GM23338 (cell line): ENCODE measurements around the gene MCC. TPM values are rescaled to one million over a fixed set of nuclear protein-coding genes. Genes with fewer than 3 reads are reported as not detected.

ENCODE experiments used
- ATAC-seq: fragments of 200-7000 bp; cut with Tn5 transposase; 3 replicates; pipeline ENCODE4 v1.9.1; 2020
- DNase-seq: peaks from one replicate; pipeline ENCODE4 v3.0.0-alpha.2; 2015; ENCODE audit warnings: low spot score
- H2AFZ ChIP-seq: fragments of 200-600 bp; sonication (generic); 2 replicates; pipeline ENCODE4 v1.8.0; 2016; ENCODE audit warnings: antibody characterized with exemption, mild to moderate bottlenecking, moderate library complexity
- H3F3A ChIP-seq: fragments of 200-600 bp; sonication (generic); replicated peaks from 2 replicates; pipeline ENCODE4 v1.8.0; 2017; ENCODE audit warnings: antibody characterized with exemption, mixed run types, low read depth
- H3K27ac ChIP-seq: fragments of 200-600 bp; sonication (generic); 2 replicates; pipeline ENCODE4 v1.6.1; 2016; ENCODE audit warnings: low read depth
- H3K27me3 ChIP-seq: fragments of 200-600 bp; sonication (generic); 2 replicates; pipeline ENCODE4 v1.8.0; 2016; ENCODE audit warnings: mild to moderate bottlenecking, mixed run types, moderate library complexity; ENCODE audit not compliant: insufficient read depth
- H3K36me3 ChIP-seq: fragments of 200-600 bp; sonication (generic); 2 replicates; pipeline ENCODE4 v1.8.0; 2016; ENCODE audit warnings: mild to moderate bottlenecking; ENCODE audit not compliant: insufficient read depth
- H3K4me1 ChIP-seq: fragments of 200-600 bp; sonication (generic); 2 replicates; pipeline ENCODE4 v1.8.0; 2016; ENCODE audit warnings: mild to moderate bottlenecking, moderate library complexity; ENCODE audit not compliant: insufficient read depth
- H3K4me2 ChIP-seq: fragments of 200-600 bp; sonication (generic); 2 replicates; pipeline ENCODE4 v1.7.1; 2017; ENCODE audit warnings: mixed run types
- H3K4me3 ChIP-seq: fragments of 200-600 bp; sonication (generic); 2 replicates; pipeline ENCODE4 v1.6.1; 2016; ENCODE audit warnings: mixed run types
- H3K79me2 ChIP-seq: fragments of 200-600 bp; sonication (generic); replicated peaks from 2 replicates; pipeline ENCODE4 v1.8.0; 2017; ENCODE audit warnings: mild to moderate bottlenecking; ENCODE audit not compliant: insufficient read depth
- H3K9me2 ChIP-seq: fragments of 200-600 bp; sonication (generic); 2 replicates; pipeline ENCODE4 v1.8.0; 2017; ENCODE audit not compliant: insufficient read depth
- H4K20me1 ChIP-seq: fragments of 200-600 bp; sonication (generic); replicated peaks from 2 replicates; pipeline ENCODE4 v1.8.0; 2017; ENCODE audit warnings: mild to moderate bottlenecking; ENCODE audit not compliant: insufficient read depth
- H3K27ac Mint-ChIP-seq: 2 replicates; pipeline ENCODE4 v1.8.0; 2020; ENCODE audit warnings: inconsistent platforms, mild to moderate bottlenecking, moderate library complexity, mixed read lengths
- H3K27me3 Mint-ChIP-seq: 3 replicates; pipeline ENCODE4 v1.8.0; 2022; ENCODE audit warnings: low read depth, mild to moderate bottlenecking, moderate library complexity, mixed read lengths, inconsistent platforms; ENCODE audit not compliant: insufficient read depth, poor library complexity
- H3K36me3 Mint-ChIP-seq: 3 replicates; pipeline ENCODE4 v1.8.0; 2021; ENCODE audit warnings: low read depth, mild to moderate bottlenecking, inconsistent platforms, moderate library complexity, mixed read lengths
- H3K4me1 Mint-ChIP-seq: 3 replicates; pipeline ENCODE4 v1.8.0; 2020; ENCODE audit warnings: mild to moderate bottlenecking, inconsistent platforms, mixed read lengths
- H3K4me3 Mint-ChIP-seq: 3 replicates; pipeline ENCODE4 v1.8.0; 2021; ENCODE audit warnings: moderate library complexity, mild to moderate bottlenecking, inconsistent platforms, mixed read lengths
- H3K9me3 Mint-ChIP-seq: 3 replicates; pipeline ENCODE4 v1.8.0; 2020; ENCODE audit warnings: moderate library complexity, mild to moderate bottlenecking, inconsistent platforms, mixed read lengths
- CREB1 ChIP-seq: fragments of 250-450 bp; sonication (Bioruptor Pico); IDR thresholded peaks from 2 replicates; pipeline ENCODE4 v1.5.0; 2020; ENCODE audit warnings: low read depth, mild to moderate bottlenecking, moderate library complexity
- CTCF ChIP-seq, 2 experiments: fragments of 200-600 bp in 1 of 2; sonication (generic) in 1 of 2; conservative IDR thresholded peaks; 2 replicates each; pipeline versions ENCODE4 v1.5.1 to v1.6.1; 2016 to 2017; ENCODE audit warnings: antibody characterized with exemption in 2 of 2, low read depth in 2 of 2, mild to moderate bottlenecking in 2 of 2, moderate library complexity in 1 of 2
- ETS1 ChIP-seq: IDR thresholded peaks from 2 replicates; pipeline ENCODE4 v1.6.1; 2016; ENCODE audit warnings: antibody characterized with exemption
- EZH2phosphoT487 ChIP-seq: fragments of 200-600 bp; sonication (generic); IDR thresholded peaks from one replicate; pipeline ENCODE4 v1.8.1; 2018; ENCODE audit warnings: antibody characterized with exemption; ENCODE audit not compliant: unreplicated experiment
- JUNB ChIP-seq: IDR thresholded peaks from one replicate; pipeline ENCODE4 v1.6.1; 2016; ENCODE audit warnings: antibody characterized with exemption; ENCODE audit not compliant: unreplicated experiment
- NANOG ChIP-seq: IDR thresholded peaks from 2 replicates; pipeline ENCODE4 v1.6.1; 2016; ENCODE audit warnings: antibody characterized with exemption, borderline replicate concordance
- POLR2AphosphoS5 ChIP-seq: IDR thresholded peaks from 2 replicates; pipeline ENCODE4 v1.6.1; 2016; ENCODE audit warnings: antibody characterized with exemption, low read depth
- REST ChIP-seq: IDR thresholded peaks from one replicate; pipeline ENCODE4 v1.6.1; 2018; ENCODE audit warnings: antibody characterized with exemption; ENCODE audit not compliant: unreplicated experiment
- ZNF114 ChIP-seq: fragments of 250-450 bp; sonication (Bioruptor Pico); IDR thresholded peaks from 2 replicates; pipeline ENCODE4 v1.5.0; 2020; ENCODE audit warnings: mild to moderate bottlenecking, moderate library complexity
- ZNF331 ChIP-seq: fragments of 250-450 bp; sonication (Bioruptor Pico); IDR thresholded peaks from 2 replicates; pipeline ENCODE4 v1.5.0; 2020; ENCODE audit warnings: low read depth, mild to moderate bottlenecking, moderate library complexity
- ZNF462 ChIP-seq: fragments of 250-450 bp; sonication (Bioruptor Pico); IDR thresholded peaks from 2 replicates; pipeline ENCODE4 v1.5.0; 2020; ENCODE audit warnings: mild to moderate bottlenecking, moderate library complexity
- polyA plus RNA-seq: library from polyadenylated mRNA; unstranded; fragments of >200 nt; fragmentation: Nextera tagmentation; extraction: Ambion mirVana; gene quantifications from 2 replicates; pipeline ENCODE4 v1.2.1, GENCODE V29; 2016
- total RNA-seq: library from RNA; depleted of rRNA; stranded (reverse); fragments of >200 nt; shearing (Covaris generic); gene quantifications from 2 replicates; pipeline ENCODE4 v1.2.3, GENCODE V29; 2014

MCC gene
- total and polyA plus RNA-seq, 2 experiments from 2014 or later: 3.8 to 10.1 TPM

- TF ChIP-seq REST (no peak), ZNF331 (CRISPR knock-in tag) (no peak), EZH2phosphoT487 (no peak)
Measured at GRCh38 chr5:113320273-113320780, 167.9 kb downstream of the MCC start (continued).

- Histone ChIP-seq H3K79me2 (no peaks in the 10 kb centered on the region), H3K27me3 (no peaks in the 10 kb centered on the region), H3K9me2 (no peaks in the 10 kb centered on the region), H3K4me2 (no peak overlapping the region), H3K4me3 (no peak overlapping the region), H3K4me1 (peaks cover 5% of the 10 kb centered on the region), H3F3A (no peaks in the 10 kb centered on the region), H4K20me1 (no peaks in the 10 kb centered on the region), H2AFZ (no peak overlapping the region), H3K36me3 (no peaks in the 10 kb centered on the region), H3K27ac (no peak overlapping the region)
- Mint-ChIP-seq H3K27me3 (no peaks in the 10 kb centered on the region), H3K9me3 (no peaks in the 10 kb centered on the region), H3K4me1 (peaks cover 7% of the 10 kb centered on the region; the same call in 2 of the 3 replicates), H3K4me3 (no peak overlapping the region), H3K36me3 (no peaks in the 10 kb centered on the region), H3K27ac (no peak overlapping the region)
- DNase-seq (no peak), ATAC-seq (no peak)
- no peak for TF ChIP-seq ZNF462 (CRISPR knock-in tag)
- TF ChIP-seq CTCF (conservative IDR thresholded peaks at IDR 0.05; ENCODE audit: low read depth in 2 of 2): no peak
- no peak for TF ChIP-seq ZNF114 (CRISPR knock-in tag)
- no peak for TF ChIP-seq CREB1 (CRISPR knock-in tag)
- no peak for TF ChIP-seq ETS1
- TF ChIP-seq EZH2phosphoT487: no peak
- no peak for TF ChIP-seq JUNB
- no peak for TF ChIP-seq POLR2AphosphoS5
- TF ChIP-seq ZNF331 (CRISPR knock-in tag): no peak
- TF ChIP-seq NANOG: no peak
Measured at GRCh38 chr5:113319256-113320053, 168.8 kb downstream of the MCC start.
